ENCODE results near the gene KIDINS220. TPM values are rescaled to one million over a fixed set of nuclear protein-coding genes. Genes with fewer than 3 reads are reported as not detected.

Gene KIDINS220
- total RNA-seq, 1 donor from 2014 or later: 47.8 TPM

DNA sequence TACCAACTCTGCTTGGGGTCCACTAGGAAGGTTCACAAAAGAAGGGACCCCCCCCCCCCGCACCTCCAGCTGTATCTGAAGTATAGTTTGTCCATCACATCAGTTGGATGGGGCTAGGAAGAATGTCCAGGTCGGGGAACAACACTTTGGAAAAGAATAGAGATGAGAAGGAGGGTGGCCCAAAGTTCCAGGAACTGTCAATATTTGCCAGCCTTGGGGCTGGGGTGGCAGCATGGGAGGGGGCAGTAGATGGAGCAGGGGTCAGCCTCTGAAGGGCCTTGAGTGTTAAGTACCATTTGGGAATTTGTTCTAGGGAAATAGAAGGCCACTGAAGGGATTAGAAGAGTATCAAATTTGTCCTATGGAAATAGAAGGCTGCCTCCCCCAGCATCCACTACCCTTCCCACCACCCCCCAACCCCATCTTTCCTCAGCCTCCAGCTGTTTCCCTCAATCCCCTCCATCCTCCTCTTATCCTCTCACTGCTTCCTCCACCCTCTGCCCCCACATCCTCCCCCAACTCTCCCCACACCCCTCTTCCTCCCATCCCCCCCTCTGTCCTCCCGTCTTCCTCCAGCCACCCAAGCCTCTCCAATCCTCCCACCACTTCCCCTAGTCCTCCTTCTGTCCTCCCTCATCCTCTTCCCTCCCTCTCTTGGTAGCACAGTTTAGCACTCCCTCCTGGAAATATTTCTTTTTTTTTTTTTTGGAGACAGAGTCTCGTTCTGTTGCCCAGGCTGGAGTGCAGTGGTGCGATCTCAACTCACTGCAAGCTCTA is 2.0 kb upstream of the KIDINS220 start:
- Mint-ChIP-seq H3K27me3 (ENCODE audit: low read depth, unreplicated experiment) (peaks cover 5% of the 10 kb centered on the region), H3K4me1 (ENCODE audit: low read depth, unreplicated experiment) (no peaks in the 10 kb centered on the region), H3K36me3 (ENCODE audit: low read depth, unreplicated experiment) (peaks cover 2% of the 10 kb centered on the region), H3K9me3 (ENCODE audit: unreplicated experiment) (no peaks in the 10 kb centered on the region), H3K4me3 (ENCODE audit: unreplicated experiment) (no peak overlapping the region), H3K27ac (ENCODE audit: unreplicated experiment) (no peak overlapping the region)
- DNase-seq (ENCODE audit: low read depth) (no peak), FAIRE-seq (no peak)
- peaks cover 24% of the 10 kb centered on the region for H4K20me1 ChIP-seq (ENCODE audit: insufficient read depth, low read length)
- no peak overlapping the region for H3K27ac ChIP-seq (ENCODE audit: low read depth, low read length)
- no peaks in the 10 kb centered on the region for H3K27me3 ChIP-seq (ENCODE audit: insufficient read depth, low read length)
- TF ChIP-seq, protein P1, sequence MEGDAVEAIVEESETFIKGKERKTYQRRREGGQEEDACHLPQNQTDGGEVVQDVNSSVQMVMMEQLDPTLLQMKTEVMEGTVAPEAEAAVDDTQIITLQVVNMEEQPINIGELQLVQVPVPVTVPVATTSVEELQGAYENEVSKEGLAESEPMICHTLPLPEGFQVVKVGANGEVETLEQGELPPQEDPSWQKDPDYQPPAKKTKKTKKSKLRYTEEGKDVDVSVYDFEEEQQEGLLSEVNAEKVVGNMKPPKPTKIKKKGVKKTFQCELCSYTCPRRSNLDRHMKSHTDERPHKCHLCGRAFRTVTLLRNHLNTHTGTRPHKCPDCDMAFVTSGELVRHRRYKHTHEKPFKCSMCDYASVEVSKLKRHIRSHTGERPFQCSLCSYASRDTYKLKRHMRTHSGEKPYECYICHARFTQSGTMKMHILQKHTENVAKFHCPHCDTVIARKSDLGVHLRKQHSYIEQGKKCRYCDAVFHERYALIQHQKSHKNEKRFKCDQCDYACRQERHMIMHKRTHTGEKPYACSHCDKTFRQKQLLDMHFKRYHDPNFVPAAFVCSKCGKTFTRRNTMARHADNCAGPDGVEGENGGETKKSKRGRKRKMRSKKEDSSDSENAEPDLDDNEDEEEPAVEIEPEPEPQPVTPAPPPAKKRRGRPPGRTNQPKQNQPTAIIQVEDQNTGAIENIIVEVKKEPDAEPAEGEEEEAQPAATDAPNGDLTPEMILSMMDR (IDR thresholded peaks at IDR 0.05; ENCODE audit: insufficient read depth, low read depth, low read length): no peak
- no peak for TF ChIP-seq EZH2 (IDR thresholded peaks at IDR 0.05; ENCODE audit: insufficient read depth, low read length)
- H3K79me2 ChIP-seq (ENCODE audit: insufficient read depth, low read length): peaks cover 30% of the 10 kb centered on the region
- no peaks in the 10 kb centered on the region for H3K9me3 ChIP-seq (ENCODE audit: insufficient read depth, low read depth, low read length)
- H3K4me3 ChIP-seq (ENCODE audit: insufficient read depth, low read depth, low read length): no peak overlapping the region
- H3K4me1 ChIP-seq (ENCODE audit: insufficient read depth, low read length): peaks cover 7% of the 10 kb centered on the region
- H2AFZ ChIP-seq (ENCODE audit: low read depth, low read length): no peak overlapping the region
- H3K36me3 ChIP-seq (ENCODE audit: insufficient read depth, low read length): no peaks in the 10 kb centered on the region
- no peak overlapping the region for H3K4me2 ChIP-seq (ENCODE audit: low read length)
- no peak overlapping the region for H3K9ac ChIP-seq (ENCODE audit: low read length)

DNA sequence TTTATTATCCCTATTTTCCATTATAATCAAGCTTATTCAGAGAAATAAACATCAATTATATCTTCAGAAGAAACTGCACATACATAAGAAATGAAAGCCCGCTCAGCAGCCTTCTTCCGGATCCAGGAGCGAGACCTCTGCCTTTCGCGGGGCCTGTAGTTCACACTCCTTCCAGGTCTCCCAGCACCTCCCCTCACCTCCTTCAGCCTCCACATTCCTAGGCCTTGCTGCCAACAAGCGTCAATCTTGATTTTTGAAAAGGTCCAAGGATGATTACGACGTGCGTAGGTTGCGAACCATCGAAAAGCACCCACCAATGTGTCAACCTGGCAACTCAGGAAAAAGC is 355 bp upstream of the KIDINS220 start:
- H3K27me3 ChIP-seq (ENCODE audit: insufficient read depth, low read length): no peaks in the 10 kb centered on the region
- TF ChIP-seq EZH2 (IDR thresholded peaks at IDR 0.05; ENCODE audit: insufficient read depth, low read length): no peak
- TF ChIP-seq, protein P1 (IDR thresholded peaks at IDR 0.05; ENCODE audit: insufficient read depth, low read depth, low read length): no peak
- FAIRE-seq: no peak
- no peaks in the 10 kb centered on the region for H3K36me3 ChIP-seq (ENCODE audit: insufficient read depth, low read length)
- H3K4me1 Mint-ChIP-seq (ENCODE audit: low read depth, unreplicated experiment): no peaks in the 10 kb centered on the region
- peaks cover 5% of the 10 kb centered on the region for H3K27me3 Mint-ChIP-seq (ENCODE audit: low read depth, unreplicated experiment)
- H3K79me2 ChIP-seq (ENCODE audit: insufficient read depth, low read length): peaks cover 46% of the 10 kb centered on the region
- DNase-seq (ENCODE audit: low read depth): no peak
- H2AFZ ChIP-seq (ENCODE audit: low read depth, low read length): peak overlapping the region; percentile 50
- no peaks in the 10 kb centered on the region for H3K9me3 ChIP-seq (ENCODE audit: insufficient read depth, low read depth, low read length)
- H3K9ac ChIP-seq (ENCODE audit: low read length): no peak overlapping the region
- peak overlapping the region; percentile 99 for H3K4me3 Mint-ChIP-seq (ENCODE audit: unreplicated experiment)
- peaks cover 38% of the 10 kb centered on the region for H4K20me1 ChIP-seq (ENCODE audit: insufficient read depth, low read length)
- no peak overlapping the region for H3K27ac ChIP-seq (ENCODE audit: low read depth, low read length)
- H3K9me3 Mint-ChIP-seq (ENCODE audit: unreplicated experiment): no peaks in the 10 kb centered on the region
- H3K4me1 ChIP-seq (ENCODE audit: insufficient read depth, low read length): peaks cover 7% of the 10 kb centered on the region
- H3K36me3 Mint-ChIP-seq (ENCODE audit: low read depth, unreplicated experiment): peaks cover 2% of the 10 kb centered on the region
- no peak overlapping the region for H3K4me3 ChIP-seq (ENCODE audit: insufficient read depth, low read depth, low read length)
- H3K27ac Mint-ChIP-seq (ENCODE audit: unreplicated experiment): no peak overlapping the region
- H3K4me2 ChIP-seq (ENCODE audit: low read length): peak overlapping the region; percentile 55

DNA sequence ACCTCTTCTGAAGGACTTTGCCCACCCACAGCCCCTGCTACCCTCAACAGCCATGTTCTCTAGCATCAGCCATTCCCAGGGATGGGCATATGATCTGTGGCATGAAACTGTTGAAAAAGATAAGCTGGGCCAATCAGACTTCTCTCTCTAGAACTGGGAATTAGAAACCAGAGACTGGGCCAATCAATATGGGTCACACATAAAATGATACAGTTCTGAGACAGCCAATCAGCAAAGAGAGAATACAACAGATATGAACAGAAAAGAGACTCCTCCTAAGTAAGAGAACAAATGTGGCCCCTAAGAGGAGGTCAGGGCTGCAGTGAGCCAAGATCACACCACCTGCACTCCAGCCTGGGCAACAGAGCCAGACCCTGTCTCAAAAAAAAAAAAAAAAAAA is 2.1 kb downstream of the KIDINS220 start:
- H3K4me3 Mint-ChIP-seq (ENCODE audit: unreplicated experiment): no peak overlapping the region
- Histone ChIP-seq H3K79me2 (ENCODE audit: insufficient read depth, low read length) (peaks cover 70% of the 10 kb centered on the region), H3K4me3 (ENCODE audit: insufficient read depth, low read depth, low read length) (no peak overlapping the region), H3K36me3 (ENCODE audit: insufficient read depth, low read length) (no peaks in the 10 kb centered on the region), H3K4me1 (ENCODE audit: insufficient read depth, low read length) (peaks cover 7% of the 10 kb centered on the region), H4K20me1 (ENCODE audit: insufficient read depth, low read length) (peaks cover 62% of the 10 kb centered on the region), H3K27me3 (ENCODE audit: insufficient read depth, low read length) (no peaks in the 10 kb centered on the region), H3K9me3 (ENCODE audit: insufficient read depth, low read depth, low read length) (no peaks in the 10 kb centered on the region), H3K27ac (ENCODE audit: low read depth, low read length) (no peak overlapping the region), H3K4me2 (ENCODE audit: low read length) (peak overlapping the region; percentile 98), H2AFZ (ENCODE audit: low read depth, low read length) (no peak overlapping the region), H3K9ac (ENCODE audit: low read length) (no peak overlapping the region)
- DNase-seq (ENCODE audit: low read depth) (no peak), FAIRE-seq (no peak)
- H3K9me3 Mint-ChIP-seq (ENCODE audit: unreplicated experiment): no peaks in the 10 kb centered on the region
- H3K36me3 Mint-ChIP-seq (ENCODE audit: low read depth, unreplicated experiment): no peaks in the 10 kb centered on the region
- TF ChIP-seq EZH2 (IDR thresholded peaks at IDR 0.05; ENCODE audit: insufficient read depth, low read length): no peak
- TF ChIP-seq, protein P1 (IDR thresholded peaks at IDR 0.05; ENCODE audit: insufficient read depth, low read depth, low read length): no peak
- peaks cover under 1% of the 10 kb centered on the region for H3K27me3 Mint-ChIP-seq (ENCODE audit: low read depth, unreplicated experiment)
- H3K4me1 Mint-ChIP-seq (ENCODE audit: low read depth, unreplicated experiment): no peaks in the 10 kb centered on the region
- H3K27ac Mint-ChIP-seq (ENCODE audit: unreplicated experiment): no peak overlapping the region
